Dermis lymphatic vessel endothelial cell (primary cell): ENCODE results near the gene BATF. TPM values are rescaled to one million over a fixed set of nuclear protein-coding genes. Genes with fewer than 3 reads are reported as not detected.

Source experiments
- total RNA-seq: library from RNA; depleted of rRNA; stranded (reverse); fragments of >200 nt; gene quantifications from 2 replicates; pipeline ENCODE4 v1.2.1, GENCODE V29; 2014

The BATF gene, protein sequence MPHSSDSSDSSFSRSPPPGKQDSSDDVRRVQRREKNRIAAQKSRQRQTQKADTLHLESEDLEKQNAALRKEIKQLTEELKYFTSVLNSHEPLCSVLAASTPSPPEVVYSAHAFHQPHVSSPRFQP
- 2.6 and 3.4 TPM in 2 replicates for total RNA-seq

DNA sequence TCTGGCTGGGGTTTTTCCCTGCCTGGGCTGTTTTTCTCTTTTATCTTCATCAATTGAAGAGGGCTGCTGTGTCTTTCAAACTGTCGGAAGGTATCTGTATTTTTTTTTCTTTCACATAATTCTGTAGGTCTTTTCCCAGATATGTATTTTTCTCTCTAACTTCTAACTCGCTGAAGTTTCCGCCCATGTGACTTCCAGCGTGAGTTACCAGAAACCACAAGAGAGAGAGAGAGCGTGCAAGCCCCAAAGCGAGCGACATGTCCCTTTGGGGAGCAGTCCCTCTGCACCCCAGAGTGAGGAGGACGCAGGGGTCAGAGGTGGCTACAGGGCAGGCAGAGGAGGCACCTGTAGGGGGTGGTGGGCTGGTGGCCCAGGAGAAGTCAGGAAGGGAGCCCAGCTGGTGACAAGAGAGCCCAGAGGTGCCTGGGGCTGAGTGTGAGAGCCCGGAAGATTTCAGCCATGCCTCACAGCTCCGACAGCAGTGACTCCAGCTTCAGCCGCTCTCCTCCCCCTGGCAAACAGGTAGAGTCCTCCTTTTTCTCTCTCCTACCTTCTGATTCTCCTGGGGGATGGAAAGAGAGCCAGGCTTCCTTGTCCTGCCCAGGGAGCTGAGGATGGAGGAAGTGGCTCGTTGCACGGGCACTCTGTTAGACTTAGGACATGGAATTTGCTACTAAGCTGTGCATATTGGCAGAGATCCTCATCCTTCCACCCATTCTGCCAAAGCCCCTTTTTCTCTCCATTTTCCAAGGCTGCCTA lies at the start of gene BATF:
BATF (plus strand) TSS at position 246 of the 759 bp plus-strand sequence; CDS start at position 460, 214 bp downstream.

DNA sequence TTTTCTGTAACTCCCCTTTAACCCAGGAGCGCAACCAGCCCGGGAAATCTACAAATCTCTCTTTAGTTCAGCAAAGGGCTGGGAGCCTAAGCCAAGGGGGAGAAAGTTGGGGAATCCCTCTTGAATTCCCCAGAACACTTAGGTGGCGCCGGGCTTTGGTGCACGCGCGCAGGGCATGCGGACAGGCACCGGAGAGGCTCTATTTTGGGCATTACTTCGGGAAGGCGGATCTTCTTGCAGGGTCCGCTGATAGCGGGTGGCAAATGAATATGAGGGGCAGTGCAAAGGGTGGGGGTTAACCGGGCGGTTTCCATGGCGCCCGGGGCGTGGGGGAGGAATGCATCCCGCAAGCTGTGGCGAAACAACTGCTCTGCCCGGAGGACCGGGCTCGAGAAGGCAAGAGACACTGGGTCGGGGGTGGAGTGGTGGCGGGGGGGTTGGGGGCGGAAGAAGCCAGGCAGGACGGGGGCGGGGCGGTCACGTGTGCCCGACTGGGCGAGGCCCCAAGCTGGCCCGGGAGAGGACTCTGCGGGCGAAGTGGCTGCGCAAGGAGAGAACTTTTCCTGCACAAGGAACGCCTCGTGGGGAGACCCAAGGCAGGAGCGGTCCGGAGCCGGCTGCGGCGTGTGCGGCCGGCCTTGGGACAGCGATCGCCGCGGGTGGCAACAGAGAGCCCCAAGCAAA lies 56.0 kb downstream of the BATF start, which contains the start of gene FLVCR2:
FLVCR2 (plus strand) TSS at position 519 of the 684 bp plus-strand sequence. CDS start 353 bp downstream, outside the sequence.

Other genes with a start within 250 kb of the BATF start
- gene FOS, start 243.6 kb upstream of the BATF start, total RNA-seq: 125 and 548 TPM in 2 replicates
- gene JDP2, start 94.4 kb upstream of the BATF start, total RNA-seq: 5.5 and 10.6 TPM in 2 replicates
- 1.2 and 1.5 TPM in 2 replicates for gene FLVCR2, start 56.2 kb downstream of the BATF start, total RNA-seq
- gene ERG28, start 138.4 kb downstream of the BATF start, total RNA-seq: 3.4 and 3.6 TPM in 2 replicates
- 12.2 and 24.2 TPM in 2 replicates for gene TTLL5, start 138.8 kb downstream of the BATF start, total RNA-seq